CD4-positive, alpha-beta T cell (primary cell): ENCODE data around the gene ABCC5. TPM values are rescaled to one million over a fixed set of nuclear protein-coding genes. Genes with fewer than 3 reads are reported as not detected.
"Not testable (repeated sequence)": the region's sequence is repeated elsewhere in the genome, so short reads cannot be mapped to it uniquely, and the experiment has no call there.

Experiments
- ATAC-seq: fragments of 200-7000 bp; cut with Tn5 transposase; one replicate; pipeline ENCODE4 v1.10.0; 2022; ENCODE audit warnings: mild to moderate bottlenecking; ENCODE audit not compliant: poor library complexity
- CTCF ChIA-PET: fragments of 350-600 bp; sonication (Branson Sonifier 250); formaldehyde crosslinking; loops from one replicate; lab custom pipeline; 2021; ENCODE audit warnings: antibody characterized with exemption, inconsistent platforms; lab: Charles Lee
- POLR2A ChIA-PET: fragments of 350-600 bp; sonication (Branson Sonifier 250); formaldehyde crosslinking; loops from one replicate; lab custom pipeline; 2021; ENCODE audit warnings: antibody characterized with exemption, inconsistent platforms; lab: Charles Lee
- DNase-seq, 14 experiments: peaks; one replicate each; pipeline ENCODE4 v3.0.0-alpha.2; 2013 to 2020; ENCODE audit warnings: mixed read lengths in 2 of 14
- H3K27ac ChIP-seq, 2 donors: one replicate each; pipeline versions ENCODE4 v1.5.1 to v1.7.0; 2013; ENCODE audit warnings: low read length in 2 of 2, low read depth in 1 of 2, mild to moderate bottlenecking in 1 of 2
- H3K27me3 ChIP-seq, 2 experiments: 1 replicate in 1 of 2; 2 replicates in 1 of 2; pipeline versions ENCODE4 v1.6.1 to v1.7.0; 2013; ENCODE audit warnings: low read length in 2 of 2, control low read depth in 1 of 2, mild to moderate bottlenecking in 1 of 2, moderate library complexity in 1 of 2; ENCODE audit not compliant: insufficient read depth in 2 of 2, control insufficient read depth in 1 of 2
- H3K36me3 ChIP-seq: one replicate; pipeline ENCODE4 v1.6.1; 2013; ENCODE audit warnings: low read length, control low read depth; ENCODE audit not compliant: insufficient read depth
- H3K4me1 ChIP-seq: one replicate; pipeline ENCODE4 v1.6.1; 2013; ENCODE audit warnings: low read length, control low read depth; ENCODE audit not compliant: insufficient read depth
- H3K4me3 ChIP-seq: one replicate; pipeline ENCODE4 v1.5.1; 2013; ENCODE audit warnings: mild to moderate bottlenecking, low read length, moderate library complexity
- H3K9me3 ChIP-seq, 2 experiments: 1 replicate in 1 of 2; 2 replicates in 1 of 2; pipeline versions ENCODE4 v1.6.1 to v1.7.0; 2013; ENCODE audit warnings: low read length in 2 of 2, mild to moderate bottlenecking in 2 of 2, control low read depth in 1 of 2, moderate library complexity in 1 of 2; ENCODE audit not compliant: control insufficient read depth in 1 of 2, insufficient read depth in 1 of 2
- H3K27ac Mint-ChIP-seq: one replicate; pipeline ENCODE4 v1.8.0; 2020; ENCODE audit warnings: mixed read lengths
- H3K27me3 Mint-ChIP-seq: one replicate; pipeline ENCODE4 v1.8.0; 2021; ENCODE audit warnings: mixed read lengths
- H3K36me3 Mint-ChIP-seq: one replicate; pipeline ENCODE4 v1.8.0; 2021; ENCODE audit warnings: low read depth, mixed read lengths
- H3K4me1 Mint-ChIP-seq: one replicate; pipeline ENCODE4 v1.8.0; 2021; ENCODE audit warnings: low read depth, mixed read lengths
- H3K4me3 Mint-ChIP-seq: one replicate; pipeline ENCODE4 v1.8.0; 2020; ENCODE audit warnings: mild to moderate bottlenecking, mixed read lengths
- H3K9me3 Mint-ChIP-seq: one replicate; pipeline ENCODE4 v1.8.0; 2020; ENCODE audit warnings: mixed read lengths
- CTCF ChIP-seq: fragments of 200-600 bp; IDR thresholded peaks from one replicate; pipeline ENCODE4 v1.8.0; 2022; ENCODE audit warnings: antibody characterized with exemption, mild to moderate bottlenecking
- intact Hi-C, 2 experiments: fragments of 100-400 bp; cut with DNase I in 1 of 2; cut with micrococcal nuclease in 1 of 2; formaldehyde crosslinking; loops; one replicate each; pipeline versions ENCODE4 v1.15.1 to v1.9.0; 2023 to 2025; cut with DNase I, micrococcal nuclease
- total RNA-seq, 174 experiments: library from RNA in 2 of 174; stranded (reverse) in 2 of 174; gene quantifications; one replicate each; pipeline ENCODE4 v1.2.3 and lab custom pipeline; 2021 to 2026

Gene ABCC5
- total RNA-seq, 2 experiments from 2014 or later, result 10.8 to 11.4 TPM

- no peak overlapping the region for H3K27ac Mint-ChIP-seq
- Histone ChIP-seq H3K9me3 (no peaks in the 10 kb centered on the region), H3K4me3 (no peak overlapping the region), H3K27ac (no peak overlapping the region), H3K27me3 (no peaks in the 10 kb centered on the region), H3K36me3 (no peaks in the 10 kb centered on the region), H3K4me1 (no peaks in the 10 kb centered on the region)
- no peak overlapping the region for H3K4me3 Mint-ChIP-seq
- no peaks in the 10 kb centered on the region for H3K27me3 Mint-ChIP-seq
- no peak for TF ChIP-seq CTCF
- H3K4me1 Mint-ChIP-seq, result peaks cover 12% of the 10 kb centered on the region
- H3K9me3 Mint-ChIP-seq, result no peaks in the 10 kb centered on the region
- ChIA-PET POLR2A (no interaction called here), CTCF (no interaction called here)
- ATAC-seq, result no peak
- no peak for DNase-seq
- intact Hi-C loops, result loop anchor here in 1 of 2 experiments (10.0 kb wide), 1 partner anchor 1573 kb away; the partner anchor contains the start of gene SENP2
- peaks cover 33% of the 10 kb centered on the region for H3K36me3 Mint-ChIP-seq
Measured at GRCh38 chr3:184011230-184011876, 6.3 kb downstream of the ABCC5 start.

- TF ChIP-seq CTCF, result no peak
- ATAC-seq, result no peak
- Mint-ChIP-seq H3K36me3 (peaks cover 32% of the 10 kb centered on the region), H3K27ac (no peak overlapping the region), H3K9me3 (no peaks in the 10 kb centered on the region), H3K4me3 (no peak overlapping the region), H3K4me1 (peaks cover 11% of the 10 kb centered on the region), H3K27me3 (no peaks in the 10 kb centered on the region)
- intact Hi-C loops, result no loop called here
- POLR2A ChIA-PET, result interaction anchor here (0.6 kb wide), 1 partner anchor 509 kb away, joined by 6 read pairs; no protein-coding TSS in a partner anchor
- Histone ChIP-seq H3K4me3 (no peak overlapping the region), H3K27me3 (no peaks in the 10 kb centered on the region), H3K27ac (no peak overlapping the region), H3K4me1 (peaks cover 5% of the 10 kb centered on the region), H3K9me3 (no peaks in the 10 kb centered on the region), H3K36me3 (no peaks in the 10 kb centered on the region)
- DNase-seq, result no peak
- CTCF ChIA-PET, result no interaction called here
Measured at GRCh38 chr3:184008161-184008560, 9.5 kb downstream of the ABCC5 start.

- DNase-seq, H3K27ac Mint-ChIP-seq, H3K4me1 ChIP-seq, H3K27ac ChIP-seq, H3K4me3 ChIP-seq, H3K27me3 Mint-ChIP-seq, intact Hi-C loops, H3K36me3 ChIP-seq, H3K27me3 ChIP-seq, ATAC-seq, H3K9me3 Mint-ChIP-seq, CTCF ChIA-PET, H3K9me3 ChIP-seq, H3K4me3 Mint-ChIP-seq: not testable (repeated sequence)
- peaks cover 26% of the 10 kb centered on the region for H3K36me3 Mint-ChIP-seq
- POLR2A ChIA-PET, result interaction anchor here (0.6 kb wide), 1 partner anchor 510 kb away, joined by 6 read pairs; no protein-coding TSS in a partner anchor
- H3K4me1 Mint-ChIP-seq, result peaks cover 11% of the 10 kb centered on the region
Measured at GRCh38 chr3:184007143-184007813, 10.4 kb downstream of the ABCC5 start.
